HFF-Myc (cell line): ENCODE data around the gene FN1.

ENCODE experiments used
- DNase-seq: peaks from one replicate; pipeline ENCODE4 v3.0.0-alpha.2; 2011; ENCODE audit warnings: low read depth; ENCODE audit errors: extremely low read depth
- H3K4me3 ChIP-seq: replicated peaks from 2 replicates; pipeline ENCODE4 v1.5.1; 2011; ENCODE audit warnings: low read depth, mild to moderate bottlenecking, control low read depth, low read length
- TF ChIP-seq, protein P1 (sequence below): IDR thresholded peaks from 2 replicates; pipeline ENCODE4 v1.5.1; 2012; ENCODE audit warnings: mild to moderate bottlenecking, low read depth, low read length, control low read depth; ENCODE audit errors: missing control alignments

FN1 gene

GRCh38 chr2:215347878-215348277 is 88.0 kb downstream of the FN1 start:
- DNase-seq = no peak
- no peak overlapping the region for H3K4me3 ChIP-seq
- TF ChIP-seq, protein P1, sequence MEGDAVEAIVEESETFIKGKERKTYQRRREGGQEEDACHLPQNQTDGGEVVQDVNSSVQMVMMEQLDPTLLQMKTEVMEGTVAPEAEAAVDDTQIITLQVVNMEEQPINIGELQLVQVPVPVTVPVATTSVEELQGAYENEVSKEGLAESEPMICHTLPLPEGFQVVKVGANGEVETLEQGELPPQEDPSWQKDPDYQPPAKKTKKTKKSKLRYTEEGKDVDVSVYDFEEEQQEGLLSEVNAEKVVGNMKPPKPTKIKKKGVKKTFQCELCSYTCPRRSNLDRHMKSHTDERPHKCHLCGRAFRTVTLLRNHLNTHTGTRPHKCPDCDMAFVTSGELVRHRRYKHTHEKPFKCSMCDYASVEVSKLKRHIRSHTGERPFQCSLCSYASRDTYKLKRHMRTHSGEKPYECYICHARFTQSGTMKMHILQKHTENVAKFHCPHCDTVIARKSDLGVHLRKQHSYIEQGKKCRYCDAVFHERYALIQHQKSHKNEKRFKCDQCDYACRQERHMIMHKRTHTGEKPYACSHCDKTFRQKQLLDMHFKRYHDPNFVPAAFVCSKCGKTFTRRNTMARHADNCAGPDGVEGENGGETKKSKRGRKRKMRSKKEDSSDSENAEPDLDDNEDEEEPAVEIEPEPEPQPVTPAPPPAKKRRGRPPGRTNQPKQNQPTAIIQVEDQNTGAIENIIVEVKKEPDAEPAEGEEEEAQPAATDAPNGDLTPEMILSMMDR = no peak

DNA sequence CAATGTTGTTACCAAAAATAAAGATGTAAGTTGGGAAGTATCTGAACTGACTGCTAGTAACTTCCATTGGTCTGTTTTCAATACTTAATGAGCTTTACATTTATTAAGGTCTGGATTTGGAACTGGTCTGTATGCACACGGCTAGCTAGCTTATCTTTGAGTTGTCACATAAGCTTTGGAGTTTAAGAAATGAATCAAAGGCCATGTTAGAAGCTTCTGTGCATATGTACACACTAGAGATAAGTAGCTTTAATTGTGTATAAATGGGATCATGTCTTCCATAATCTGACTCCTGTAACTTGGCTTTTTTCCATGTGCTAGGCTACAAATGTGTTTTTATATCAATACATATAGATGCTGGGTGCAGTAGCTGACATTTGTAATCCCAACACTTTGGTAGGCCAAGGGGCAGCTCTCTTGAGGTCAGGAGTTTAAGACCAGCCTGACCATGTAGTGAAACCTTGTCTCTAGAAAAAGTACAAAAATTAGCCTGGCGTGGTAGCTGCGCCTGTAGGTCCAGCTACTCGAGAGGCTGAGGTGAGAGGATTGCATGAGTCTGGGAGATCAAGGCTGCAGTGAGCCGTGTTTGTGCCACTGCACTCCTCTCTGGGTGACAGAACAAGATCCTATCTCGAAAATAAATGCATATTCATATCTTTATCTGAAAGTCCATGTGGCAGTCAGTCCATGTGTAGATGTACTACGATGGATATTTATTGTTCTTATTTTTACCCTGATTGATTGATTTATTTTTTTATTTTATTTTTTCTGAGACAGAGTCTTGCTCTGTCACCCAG is 96.8 kb downstream of the FN1 start:
- no peak for DNase-seq
- no peak overlapping the region for H3K4me3 ChIP-seq
- TF ChIP-seq, protein P1 = no peak

GRCh38 chr2:215332872-215333595 is 102.8 kb downstream of the FN1 start:
- H3K4me3 ChIP-seq = no peak overlapping the region
- TF ChIP-seq, protein P1 = no peak
- DNase-seq = no peak

- no peak overlapping the region for H3K4me3 ChIP-seq
- TF ChIP-seq, protein P1 = no peak
- DNase-seq = no peak
Observed at GRCh38 chr2:215328066-215328465, 107.8 kb downstream of the FN1 start.

- no peak for DNase-seq
Observed at GRCh38 chr2:215324811-215325210, 111.1 kb downstream of the FN1 start.

GRCh38 chr2:215320679-215321078 is 115.2 kb downstream of the FN1 start:
- no peak overlapping the region for H3K4me3 ChIP-seq
- no peak for DNase-seq
- TF ChIP-seq, protein P1 = no peak

More at GRCh38 chr2:215324811-215325210, 111.1 kb downstream of the FN1 start:
- TF ChIP-seq, protein P1 = no peak
- H3K4me3 ChIP-seq = no peak overlapping the region
